ENCODE data around the gene TSPAN14.

DNA sequence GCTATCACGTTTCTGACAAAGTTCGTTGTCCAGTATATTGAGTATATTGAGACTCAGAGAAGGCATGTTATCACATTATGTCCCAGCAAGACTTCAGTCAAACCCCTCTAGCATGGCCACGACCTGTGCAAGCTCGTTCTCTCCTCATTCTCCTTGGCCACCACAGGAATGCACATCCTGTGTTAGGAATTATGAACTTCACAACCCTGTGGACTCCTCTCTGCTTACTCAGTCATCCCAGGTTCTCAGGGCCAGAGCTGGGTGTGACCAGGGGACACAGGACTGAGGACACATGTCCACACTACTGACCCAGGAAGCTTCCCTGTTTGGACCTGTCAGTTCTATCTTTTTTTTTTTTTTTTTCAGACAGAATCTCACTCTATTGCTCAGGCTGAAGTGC is 87.9 kb downstream of the TSPAN14 start:
- TF ChIP-seq, protein P1, sequence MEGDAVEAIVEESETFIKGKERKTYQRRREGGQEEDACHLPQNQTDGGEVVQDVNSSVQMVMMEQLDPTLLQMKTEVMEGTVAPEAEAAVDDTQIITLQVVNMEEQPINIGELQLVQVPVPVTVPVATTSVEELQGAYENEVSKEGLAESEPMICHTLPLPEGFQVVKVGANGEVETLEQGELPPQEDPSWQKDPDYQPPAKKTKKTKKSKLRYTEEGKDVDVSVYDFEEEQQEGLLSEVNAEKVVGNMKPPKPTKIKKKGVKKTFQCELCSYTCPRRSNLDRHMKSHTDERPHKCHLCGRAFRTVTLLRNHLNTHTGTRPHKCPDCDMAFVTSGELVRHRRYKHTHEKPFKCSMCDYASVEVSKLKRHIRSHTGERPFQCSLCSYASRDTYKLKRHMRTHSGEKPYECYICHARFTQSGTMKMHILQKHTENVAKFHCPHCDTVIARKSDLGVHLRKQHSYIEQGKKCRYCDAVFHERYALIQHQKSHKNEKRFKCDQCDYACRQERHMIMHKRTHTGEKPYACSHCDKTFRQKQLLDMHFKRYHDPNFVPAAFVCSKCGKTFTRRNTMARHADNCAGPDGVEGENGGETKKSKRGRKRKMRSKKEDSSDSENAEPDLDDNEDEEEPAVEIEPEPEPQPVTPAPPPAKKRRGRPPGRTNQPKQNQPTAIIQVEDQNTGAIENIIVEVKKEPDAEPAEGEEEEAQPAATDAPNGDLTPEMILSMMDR (IDR thresholded peaks at IDR 0.05) = no peak
- TF ChIP-seq POLR2A (IDR thresholded peaks at IDR 0.05) = no peak
